Measurements from ENCODE around the gene C4BPA.

Gene C4BPA

DNA sequence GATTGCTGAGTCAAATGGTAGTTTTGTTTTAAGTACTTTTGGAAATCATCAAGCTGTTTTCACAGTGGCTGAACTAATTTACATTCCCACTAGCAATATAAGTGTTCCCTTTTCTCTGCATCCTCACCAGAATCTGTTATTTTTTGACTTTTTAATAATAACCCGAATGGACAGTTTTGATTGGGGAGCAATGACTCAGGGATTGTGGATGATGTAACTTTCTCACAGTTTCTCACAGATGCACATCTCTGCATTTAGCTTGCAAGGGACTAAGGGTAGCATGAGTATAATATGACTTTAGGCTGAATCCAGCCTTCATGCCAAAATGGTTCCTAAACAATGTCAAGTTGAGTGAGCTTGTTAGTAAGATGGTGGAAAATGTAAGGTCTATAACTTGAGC is 90.2 kb downstream of the C4BPA start:
- no peak for DNase-seq

All from islet precursor cell (in vitro differentiated cells).